ENCODE data around the gene CABLES2.

The CABLES2 gene

DNA sequence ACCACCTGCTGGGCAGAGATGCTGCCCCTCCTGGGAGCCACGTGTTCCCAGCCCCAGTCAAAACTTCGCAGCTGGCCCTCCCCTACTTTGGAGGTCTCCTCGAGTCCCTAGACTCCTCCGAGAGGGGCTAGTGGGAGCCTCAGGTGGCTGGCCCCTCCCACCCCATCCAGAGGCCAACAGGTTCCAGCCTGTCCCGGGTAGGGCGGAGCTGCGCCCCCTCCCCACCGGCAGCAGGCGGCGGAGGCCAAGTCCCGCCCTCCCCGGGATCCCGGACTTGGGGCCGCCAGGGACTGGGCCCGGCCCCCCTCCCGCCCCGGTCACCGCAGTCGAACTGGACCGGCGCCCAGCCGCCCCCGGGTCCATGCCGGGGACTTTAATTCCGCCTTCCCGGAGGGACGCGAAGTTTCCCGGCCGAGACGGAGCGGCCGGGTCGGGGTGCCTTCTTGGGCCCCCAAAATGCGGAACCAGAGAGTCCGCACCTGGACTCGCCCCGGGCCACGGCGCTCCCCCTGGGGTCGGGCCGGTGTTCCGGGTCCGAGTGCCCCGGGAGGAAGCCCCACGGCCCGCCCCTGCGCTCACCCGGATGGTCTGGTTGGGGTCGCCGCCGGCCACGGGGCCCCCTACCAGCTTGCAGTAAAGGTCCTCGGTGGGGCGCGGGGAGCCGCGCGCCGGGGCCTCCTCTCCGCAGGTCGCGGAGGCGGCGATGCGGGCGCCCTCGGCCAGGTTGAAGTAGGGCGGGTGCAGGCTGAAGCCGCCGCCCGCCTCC, 40.5 kb downstream of the CABLES2 start:
- H4K20me1 ChIP-seq (ENCODE audit: insufficient read depth, low read length): no peaks in the 10 kb centered on the region
- no peaks in the 10 kb centered on the region for H3K9me3 ChIP-seq (ENCODE audit: low read length)
- H3K36me3 ChIP-seq (ENCODE audit: insufficient read depth, low read length): no peaks in the 10 kb centered on the region

DNA sequence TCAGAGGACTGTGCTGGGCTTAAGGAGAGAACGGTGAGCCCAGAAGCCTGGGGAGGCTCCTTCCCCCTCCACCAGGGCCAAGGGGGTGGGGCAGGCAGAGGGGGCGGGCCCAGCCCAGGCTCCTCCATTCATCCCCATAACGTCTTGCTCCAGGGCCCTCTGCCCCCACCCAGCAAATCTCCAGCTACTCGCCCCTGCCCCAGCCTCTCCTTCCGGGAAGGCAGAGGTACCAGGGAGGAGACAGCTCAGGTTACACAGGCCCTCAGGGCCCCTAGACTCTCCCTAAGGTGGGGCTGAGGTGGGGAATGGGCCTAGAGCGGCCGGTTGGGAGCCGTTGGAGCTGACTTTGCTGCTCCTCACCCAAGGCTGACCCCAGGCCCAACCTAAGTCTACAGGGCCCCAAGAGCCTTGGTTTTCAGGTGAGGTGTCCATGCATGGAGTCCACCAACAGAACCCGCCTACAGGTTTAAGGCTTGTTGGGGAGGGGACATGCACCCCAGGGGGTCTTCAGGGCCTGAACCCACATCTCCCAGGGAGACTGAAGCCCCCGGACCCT, 41.2 kb downstream of the CABLES2 start:
- peak overlapping the region; percentile 65 for H3K4me3 ChIP-seq (ENCODE audit: low read depth, low read length, poor library complexity, severe bottlenecking)
- peak overlapping the region; percentile 84 for H3K4me2 ChIP-seq (ENCODE audit: low read length)
- H3K79me2 ChIP-seq (ENCODE audit: insufficient read depth, low read length): no peaks in the 10 kb centered on the region
- no peak overlapping the region for H3K27ac ChIP-seq (ENCODE audit: low read depth, low read length, poor library complexity, severe bottlenecking)
- TF ChIP-seq EZH2 (IDR thresholded peaks at IDR 0.05; ENCODE audit: borderline replicate concordance, low read length): no peak
- TF ChIP-seq, protein P1, sequence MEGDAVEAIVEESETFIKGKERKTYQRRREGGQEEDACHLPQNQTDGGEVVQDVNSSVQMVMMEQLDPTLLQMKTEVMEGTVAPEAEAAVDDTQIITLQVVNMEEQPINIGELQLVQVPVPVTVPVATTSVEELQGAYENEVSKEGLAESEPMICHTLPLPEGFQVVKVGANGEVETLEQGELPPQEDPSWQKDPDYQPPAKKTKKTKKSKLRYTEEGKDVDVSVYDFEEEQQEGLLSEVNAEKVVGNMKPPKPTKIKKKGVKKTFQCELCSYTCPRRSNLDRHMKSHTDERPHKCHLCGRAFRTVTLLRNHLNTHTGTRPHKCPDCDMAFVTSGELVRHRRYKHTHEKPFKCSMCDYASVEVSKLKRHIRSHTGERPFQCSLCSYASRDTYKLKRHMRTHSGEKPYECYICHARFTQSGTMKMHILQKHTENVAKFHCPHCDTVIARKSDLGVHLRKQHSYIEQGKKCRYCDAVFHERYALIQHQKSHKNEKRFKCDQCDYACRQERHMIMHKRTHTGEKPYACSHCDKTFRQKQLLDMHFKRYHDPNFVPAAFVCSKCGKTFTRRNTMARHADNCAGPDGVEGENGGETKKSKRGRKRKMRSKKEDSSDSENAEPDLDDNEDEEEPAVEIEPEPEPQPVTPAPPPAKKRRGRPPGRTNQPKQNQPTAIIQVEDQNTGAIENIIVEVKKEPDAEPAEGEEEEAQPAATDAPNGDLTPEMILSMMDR (IDR thresholded peaks at IDR 0.05; ENCODE audit: low read length): no peak
- no peak overlapping the region for H2AFZ ChIP-seq (ENCODE audit: low read length)
- no peaks in the 10 kb centered on the region for H3F3A ChIP-seq (ENCODE audit: insufficient read depth, low read length)
- H4K20me1 ChIP-seq (ENCODE audit: insufficient read depth, low read length): no peaks in the 10 kb centered on the region
- peaks cover 22% of the 10 kb centered on the region; the same call in 1 of the 2 replicates for H3K27me3 ChIP-seq (ENCODE audit: insufficient read depth, low read length)
- H3K36me3 ChIP-seq (ENCODE audit: insufficient read depth, low read length): no peaks in the 10 kb centered on the region
- no peaks in the 10 kb centered on the region for H3K9me3 ChIP-seq (ENCODE audit: low read length)
- peaks cover 16% of the 10 kb centered on the region for H3K4me1 ChIP-seq (ENCODE audit: insufficient read depth, low read length, severe bottlenecking)
- no peaks in the 10 kb centered on the region for H3K9me2 ChIP-seq (ENCODE audit: low read depth, low read length)
- H3K9ac ChIP-seq (ENCODE audit: low read length): no peak overlapping the region

More for the DNA sequence above, 40.5 kb downstream of the CABLES2 start:
- no peak overlapping the region for H3K27ac ChIP-seq (ENCODE audit: low read depth, low read length, poor library complexity, severe bottlenecking)
- peaks cover 16% of the 10 kb centered on the region for H3K4me1 ChIP-seq (ENCODE audit: insufficient read depth, low read length, severe bottlenecking)
- peak overlapping the region; percentile 63 for H3K9ac ChIP-seq (ENCODE audit: low read length)
- H3K79me2 ChIP-seq (ENCODE audit: insufficient read depth, low read length): no peaks in the 10 kb centered on the region
- TF ChIP-seq, protein P1 (IDR thresholded peaks at IDR 0.05; ENCODE audit: low read length): no peak
- TF ChIP-seq EZH2 (IDR thresholded peaks at IDR 0.05; ENCODE audit: borderline replicate concordance, low read length): no peak
- H3K4me3 ChIP-seq (ENCODE audit: low read depth, low read length, poor library complexity, severe bottlenecking): peak overlapping the region; percentile 65
- peak overlapping the region; percentile 84 for H3K4me2 ChIP-seq (ENCODE audit: low read length)
- peaks cover 22% of the 10 kb centered on the region; the same call in 1 of the 2 replicates for H3K27me3 ChIP-seq (ENCODE audit: insufficient read depth, low read length)
- no peaks in the 10 kb centered on the region for H3F3A ChIP-seq (ENCODE audit: insufficient read depth, low read length)
- H2AFZ ChIP-seq (ENCODE audit: low read length): no peak overlapping the region
- H3K9me2 ChIP-seq (ENCODE audit: low read depth, low read length): no peaks in the 10 kb centered on the region

DNA sequence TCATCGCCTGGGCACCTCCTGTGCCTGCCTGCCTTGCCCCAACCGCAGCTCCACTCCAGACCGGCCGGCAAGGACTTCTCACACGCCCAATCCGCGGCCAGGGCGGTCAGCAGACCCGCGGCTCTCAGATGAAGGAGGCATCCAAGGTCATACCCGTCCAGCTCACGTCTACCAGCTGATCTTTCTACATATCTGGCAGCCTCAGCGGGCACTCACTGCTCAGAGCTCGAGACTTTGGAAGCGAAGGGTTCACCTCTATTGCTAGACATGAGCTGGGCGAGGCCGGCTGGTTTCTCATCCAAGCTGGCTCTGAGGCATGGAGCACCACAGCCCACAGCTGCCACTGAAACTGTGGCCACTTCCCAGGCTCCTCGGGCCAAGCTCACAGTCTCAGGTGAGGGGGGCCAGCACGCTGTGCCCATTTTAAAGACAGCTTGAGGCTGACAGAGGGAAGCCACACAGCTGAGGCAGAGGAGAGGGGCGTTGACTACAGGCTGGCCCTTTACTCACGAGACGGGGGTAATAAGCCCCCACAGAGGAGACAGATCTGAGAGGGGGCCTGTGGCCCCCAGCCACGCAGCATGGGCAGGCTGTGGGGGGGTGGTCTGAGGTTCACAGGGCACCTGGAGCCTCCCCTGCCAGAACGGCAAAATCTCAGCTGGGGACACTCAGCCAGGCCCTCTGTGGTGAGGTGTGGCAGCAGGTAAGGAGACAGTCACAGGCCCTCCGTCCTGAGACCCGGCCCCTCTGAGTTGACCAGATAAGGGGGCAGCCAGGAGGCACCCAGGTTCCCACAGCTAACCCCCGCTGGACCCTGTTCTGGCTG, 42.0 kb downstream of the CABLES2 start:
- Histone ChIP-seq H3K36me3 (ENCODE audit: insufficient read depth, low read length) (no peaks in the 10 kb centered on the region), H3K27ac (ENCODE audit: low read depth, low read length, poor library complexity, severe bottlenecking) (no peak overlapping the region), H3K9me3 (ENCODE audit: low read length) (no peaks in the 10 kb centered on the region), H3K27me3 (ENCODE audit: insufficient read depth, low read length) (peaks cover 19% of the 10 kb centered on the region; the same call in 1 of the 2 replicates), H3K9ac (ENCODE audit: low read length) (no peak overlapping the region), H3K4me3 (ENCODE audit: low read depth, low read length, poor library complexity, severe bottlenecking) (no peak overlapping the region), H4K20me1 (ENCODE audit: insufficient read depth, low read length) (no peaks in the 10 kb centered on the region), H3K79me2 (ENCODE audit: insufficient read depth, low read length) (no peaks in the 10 kb centered on the region), H2AFZ (ENCODE audit: low read length) (no peak overlapping the region), H3K9me2 (ENCODE audit: low read depth, low read length) (no peaks in the 10 kb centered on the region), H3K4me1 (ENCODE audit: insufficient read depth, low read length, severe bottlenecking) (peaks cover 16% of the 10 kb centered on the region), H3K4me2 (ENCODE audit: low read length) (no peak overlapping the region), H3F3A (ENCODE audit: insufficient read depth, low read length) (no peaks in the 10 kb centered on the region)
- TF ChIP-seq, protein P1 (IDR thresholded peaks at IDR 0.05; ENCODE audit: low read length): no peak
- TF ChIP-seq EZH2 (IDR thresholded peaks at IDR 0.05; ENCODE audit: borderline replicate concordance, low read length): no peak

Measured in OCI-LY1 (cell line).